HCT116 (cell line): ENCODE data around the gene POU5F1. TPM values are rescaled to one million over a fixed set of nuclear protein-coding genes. Genes with fewer than 3 reads are reported as not detected.

ENCODE experiments used
- ATAC-seq: fragments of 200-7000 bp; cut with Tn5 transposase; 2 replicates; pipeline ENCODE4 v1.9.1; 2020; ENCODE audit warnings: mild to moderate bottlenecking, moderate library complexity
- BruUV-seq: library from RNA; stranded (reverse); fragments of 400-500 nt; replicated peaks from 2 replicates; lab custom pipeline; 2021; lab: Mats Ljungman, UMichigan
- CTCF ChIA-PET: fragments of 300-600 bp; sonication (Branson Sonifier 250); formaldehyde crosslinking; loops from one replicate; lab custom pipeline; 2021; ENCODE audit warnings: antibody characterized with exemption; lab: Charles Lee
- POLR2A ChIA-PET: fragments of 300-600, 350-600 bp; sonication (Branson Sonifier 250); formaldehyde crosslinking; loops from one replicate; lab custom pipeline; 2021; ENCODE audit warnings: antibody characterized with exemption; lab: Charles Lee
- RAD21 ChIA-PET, 2 experiments: fragments of 300-600 bp; sonication (Branson Sonifier 250); formaldehyde crosslinking; loops; one replicate each; lab custom pipeline; 2023; ENCODE audit warnings: low total read pairs in 2 of 2; ENCODE audit not compliant: uncharacterized antibody in 2 of 2, unreplicated experiment in 2 of 2, low non-redundant PET in 1 of 2; lab: Charles Lee
- DNase-seq: peaks from one replicate; pipeline ENCODE4 v3.0.0-alpha.2; 2010; ENCODE audit warnings: low read depth, low spot score
- H2AFZ ChIP-seq: fragments of 200-600 bp; shearing (Covaris generic), sonication (generic); 2 replicates; pipeline ENCODE4 v1.6.1; 2017; ENCODE audit warnings: low read depth, mixed run types, mixed read lengths, antibody characterized with exemption, low read length; ENCODE audit not compliant: poor library complexity, severe bottlenecking
- H3K27ac ChIP-seq: 2 replicates; pipeline ENCODE4 v1.5.1; 2012; ENCODE audit warnings: low read depth, low read length
- H3K27me3 ChIP-seq: fragments of 200-600 bp; sonication (generic); 2 replicates; pipeline ENCODE4 v1.6.1; 2016; ENCODE audit warnings: mixed run types, low read length, mixed read lengths; ENCODE audit not compliant: insufficient read depth
- H3K36me3 ChIP-seq, 2 experiments: fragments of 200-500 bp in 1 of 2; fragments of 200-600 bp in 1 of 2; sonication (Bioruptor generic) in 1 of 2; sonication (generic) in 1 of 2; 2 replicates each; pipeline versions ENCODE4 v1.5.1 to v1.6.1; 2014 to 2016; ENCODE audit warnings: low read length in 2 of 2, inconsistent platforms in 1 of 2, mixed read lengths in 1 of 2, mixed run types in 1 of 2; ENCODE audit not compliant: insufficient read depth in 2 of 2, control insufficient read depth in 1 of 2
- H3K4me1 ChIP-seq, 2 experiments: fragments of 200-600 bp in 1 of 2; sonication (generic) in 1 of 2; 2 replicates each; pipeline versions ENCODE4 v1.5.1 to v1.6.1; 2012 to 2017; ENCODE audit warnings: low read length in 2 of 2, inconsistent platforms in 1 of 2, mild to moderate bottlenecking in 1 of 2, mixed read lengths in 1 of 2, mixed run types in 1 of 2, moderate library complexity in 1 of 2; ENCODE audit not compliant: insufficient read depth in 2 of 2, control insufficient read depth in 1 of 2
- H3K4me2 ChIP-seq: fragments of 200-600 bp; sonication (generic); 2 replicates; pipeline ENCODE4 v1.6.1; 2017; ENCODE audit warnings: mixed run types, low read length, mixed read lengths
- H3K4me3 ChIP-seq, 2 experiments: fragments of 200-600 bp in 1 of 2; sonication (generic) in 1 of 2; replicated peaks in 1 of 2; 2 replicates each; pipeline ENCODE4 v1.5.1; 2011 to 2016; ENCODE audit warnings: low read length in 2 of 2, control low read depth in 1 of 2, low read depth in 1 of 2, mild to moderate bottlenecking in 1 of 2, mixed read lengths in 1 of 2, mixed run types in 1 of 2
- H3K79me2 ChIP-seq: fragments of 200-600 bp; sonication (generic); 2 replicates; pipeline ENCODE4 v1.6.1; 2017; ENCODE audit warnings: mild to moderate bottlenecking, mixed run types, low read length, moderate library complexity, mixed read lengths; ENCODE audit not compliant: insufficient read depth
- H3K9ac ChIP-seq: fragments of 200-600 bp; sonication (generic); 2 replicates; pipeline ENCODE4 v1.6.1; 2016; ENCODE audit warnings: low read length, mixed read lengths
- H3K9me2 ChIP-seq: fragments of 200-600 bp; sonication (generic), shearing (Covaris generic); 2 replicates; pipeline ENCODE4 v1.6.1; 2017; ENCODE audit warnings: mixed run types, mild to moderate bottlenecking, moderate library complexity; ENCODE audit not compliant: insufficient read depth
- H3K9me3 ChIP-seq, 2 experiments: fragments of 200-500 bp in 1 of 2; fragments of 200-600 bp in 1 of 2; sonication (Bioruptor generic) in 1 of 2; sonication (generic) in 1 of 2; 2 replicates each; pipeline ENCODE4 v1.6.1; 2014 to 2017; ENCODE audit warnings: low read length in 2 of 2, mixed read lengths in 2 of 2, inconsistent platforms in 1 of 2, low read depth in 1 of 2, mild to moderate bottlenecking in 1 of 2, mixed run types in 1 of 2, moderate library complexity in 1 of 2; ENCODE audit not compliant: control insufficient read depth in 1 of 2, insufficient read depth in 1 of 2
- H4K20me1 ChIP-seq: fragments of 200-600 bp; sonication (generic), shearing (Covaris generic); 2 replicates; pipeline ENCODE4 v1.6.1; 2017; ENCODE audit warnings: mixed run types, mild to moderate bottlenecking, moderate library complexity; ENCODE audit not compliant: insufficient read depth
- POLR2A ChIP-seq: IDR thresholded peaks from 2 replicates; pipeline ENCODE4 v1.7.0; 2011; ENCODE audit warnings: borderline replicate concordance; ENCODE audit not compliant: insufficient read depth, insufficient read length; ENCODE audit errors: extremely low read depth
- REST ChIP-seq: IDR thresholded peaks from 2 replicates; pipeline ENCODE4 v1.6.1; 2012; ENCODE audit warnings: low read depth
- intact Hi-C: fragments of 100-400 bp; cut with micrococcal nuclease; formaldehyde crosslinking; loops from 2 replicates; pipeline ENCODE4 v1.10.0; 2022
- total RNA-seq: library from RNA; stranded (reverse); gene quantifications from one replicate; pipeline ENCODE4 v1.2.1, GENCODE V29; 2021; ENCODE audit not compliant: unreplicated experiment

POU5F1 gene
- total RNA-seq, 1 experiment from 2014 or later: 1.9 TPM

- ChIA-PET CTCF (interaction anchor here (0.9 to 1.3 kb wide), 2 partner anchors 8 to 17 kb away, joined by 4 read pairs; partner anchors contain the start of gene PSORS1C1), RAD21 (no interaction called here)
- no peaks in the 10 kb centered on the region for H3K9me2 ChIP-seq
These were observed 38.9 kb downstream of the POU5F1 start for GRCh38 chr6:31131595-31131994.

More at GRCh38 chr6:31131595-31131994, 38.9 kb downstream of the POU5F1 start:
- no peak for DNase-seq
- Histone ChIP-seq H3K4me2 (no peak overlapping the region), H3K27ac (no peak overlapping the region), H3K79me2 (no peaks in the 10 kb centered on the region), H3K4me1 (peaks cover 0 to 7% of the 10 kb centered on the region in 2 experiments; a peak in 2 of 4 replicates), H4K20me1 (no peaks in the 10 kb centered on the region), H3K9me3 (no peaks in the 10 kb centered on the region), H3K9ac (no peak overlapping the region), H3K27me3 (no peaks in the 10 kb centered on the region), H2AFZ (no peak overlapping the region), H3K4me3 (no peak overlapping the region), H3K36me3 (no peaks in the 10 kb centered on the region)
- no TSS peak for BruUV-seq
- TF ChIP-seq REST (no peak), POLR2A (no peak)
- POLR2A ChIA-PET: no interaction called here
- no peak for ATAC-seq
- intact Hi-C loops: no loop called here
